HG03159 (cell line): Measurements from ENCODE around the gene IL18.
"Not testable (repeated sequence)": the region's sequence is repeated elsewhere in the genome, so short reads cannot be mapped to it uniquely, and the experiment has no call there.

ENCODE experiments used
- ATAC-seq: cut with Tn5 transposase; IDR thresholded peaks from one replicate; pipeline ENCODE4 v1.9.1; 2021; ENCODE audit warnings: mild to moderate bottlenecking, moderate library complexity; ENCODE audit not compliant: unreplicated experiment

The IL18 gene

DNA sequence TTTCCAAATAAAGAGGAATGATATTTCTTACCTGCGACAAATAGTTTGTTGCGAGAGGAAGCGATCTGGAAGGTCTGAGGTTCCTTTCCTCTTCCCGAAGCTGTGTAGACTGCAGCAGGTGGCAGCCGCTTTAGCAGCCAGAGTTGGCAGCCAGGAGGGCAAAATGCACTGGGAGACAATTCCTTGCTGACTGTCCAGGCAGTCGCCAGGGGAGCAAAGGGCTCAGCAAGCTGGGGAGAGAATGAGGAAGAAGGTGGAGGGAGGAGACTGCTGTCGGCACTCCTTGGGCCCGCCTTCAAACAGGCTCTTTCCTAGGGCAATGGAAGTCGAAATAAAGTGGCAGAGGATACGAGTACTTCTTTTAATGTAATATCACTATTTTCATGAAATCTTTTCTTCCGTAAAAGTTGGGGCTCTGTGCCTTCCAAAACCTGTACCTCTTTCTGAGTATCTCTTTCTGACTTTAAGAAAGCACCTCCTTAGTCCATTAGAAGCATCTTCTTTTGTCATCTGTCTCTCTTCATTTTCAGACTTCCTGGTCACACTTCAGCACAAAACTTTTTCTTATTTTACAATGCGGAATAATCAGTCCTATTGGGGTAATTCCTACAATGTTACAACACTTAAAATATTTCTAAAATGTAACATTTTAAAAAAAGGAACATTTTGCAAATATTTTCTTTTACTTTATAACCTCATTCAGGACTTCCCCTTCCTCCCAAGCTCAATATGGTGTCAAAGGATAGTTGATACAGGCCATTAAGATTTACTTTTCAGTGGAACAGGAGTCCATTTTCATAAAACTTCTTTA is at the start of gene IL18:
TSS of gene IL18 (minus strand) at position 220 of the 811 bp plus-strand sequence. CDS start 9,041 bp downstream, outside the sequence.
- ATAC-seq, result no peak

DNA sequence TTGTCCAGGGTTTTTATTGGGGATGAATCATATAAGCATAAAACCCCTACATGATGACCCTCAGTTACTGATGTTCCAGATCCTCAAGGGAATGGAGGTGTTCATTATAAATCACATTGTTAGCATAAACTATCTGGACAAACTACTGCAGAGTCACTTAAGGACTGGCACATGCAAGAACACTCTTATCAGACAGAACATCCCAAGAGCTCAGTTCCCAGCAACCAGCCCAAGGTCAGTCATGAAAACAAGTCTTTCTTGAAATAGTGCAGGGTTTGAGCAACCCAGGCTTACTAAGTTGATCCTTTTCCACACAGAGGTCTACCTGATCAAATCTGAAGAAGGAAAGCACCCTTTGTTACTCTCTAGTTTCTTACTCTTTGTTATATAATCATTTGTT is 48.8 kb upstream of the IL18 start:
- no peak for ATAC-seq

DNA sequence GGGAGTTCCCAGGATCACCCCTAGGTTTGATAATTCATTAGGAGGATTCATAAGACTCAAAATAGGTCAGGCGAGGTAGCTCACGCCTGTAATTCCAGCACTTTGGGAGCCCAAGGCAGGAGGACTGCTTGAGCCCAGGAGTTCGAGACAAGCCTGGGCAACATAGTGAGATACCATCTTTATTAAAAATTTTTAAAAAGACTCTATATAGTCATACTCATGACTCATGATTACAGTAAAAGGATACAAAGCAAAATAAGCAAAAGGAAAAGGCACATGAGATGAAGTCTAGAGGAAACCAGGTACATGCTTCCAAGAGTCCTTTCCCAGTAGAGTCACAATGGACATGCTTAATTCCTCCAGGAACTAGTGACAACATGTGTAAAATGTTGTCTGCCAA is 48.4 kb upstream of the IL18 start:
- no peak for ATAC-seq

DNA sequence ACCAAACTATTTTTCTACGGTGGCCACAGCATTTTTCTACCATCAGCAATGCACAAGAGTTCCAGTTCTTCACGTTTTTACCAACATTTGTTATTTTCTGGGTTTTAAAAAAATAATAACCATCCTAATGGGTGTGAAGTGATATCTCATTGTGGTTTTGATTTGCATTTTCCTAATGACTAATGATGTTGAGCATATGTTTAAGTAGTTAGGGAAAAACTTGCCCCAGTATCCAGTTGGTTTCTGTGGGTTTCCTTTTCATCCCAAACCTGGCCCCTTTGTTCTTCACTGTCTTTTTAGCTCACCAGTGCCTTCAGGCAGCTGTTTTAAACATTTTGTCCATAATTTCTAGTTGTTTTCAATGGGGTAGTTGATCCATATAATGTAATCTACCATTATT is 47.6 kb upstream of the IL18 start:
- no peak for ATAC-seq

GRCh38 chr11:112210890-112211289 is 47.0 kb upstream of the IL18 start:
- ATAC-seq, result no peak

- ATAC-seq, result no peak
Measured at GRCh38 chr11:112206071-112206470, 42.2 kb upstream of the IL18 start.

GRCh38 chr11:112200252-112200651 is 36.4 kb upstream of the IL18 start:
- ATAC-seq, result no peak

- not testable (repeated sequence) for ATAC-seq
Measured at GRCh38 chr11:112199101-112199500, 35.2 kb upstream of the IL18 start.

- no peak for ATAC-seq
Measured at GRCh38 chr11:112196519-112197087, 32.7 kb upstream of the IL18 start.

DNA sequence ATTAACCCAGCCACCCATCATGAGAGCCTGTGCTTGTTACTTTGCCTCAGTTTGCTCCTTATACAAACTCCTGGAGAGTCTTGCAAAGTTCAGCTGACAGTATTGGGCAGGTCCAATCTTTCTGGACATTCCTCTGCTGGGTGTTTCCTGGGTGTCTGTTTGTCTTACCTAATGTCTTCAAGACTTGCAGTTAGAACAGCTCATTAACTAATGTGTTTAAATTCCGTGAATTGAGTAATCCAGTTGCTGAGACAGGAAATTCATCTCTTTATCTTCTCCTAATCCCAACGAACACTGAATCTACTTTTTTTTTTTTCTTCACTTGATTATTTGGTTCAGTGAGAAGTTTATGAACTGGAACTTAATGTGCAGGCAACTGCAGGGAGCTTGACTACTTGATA is 32.1 kb upstream of the IL18 start:
- no peak for ATAC-seq

DNA sequence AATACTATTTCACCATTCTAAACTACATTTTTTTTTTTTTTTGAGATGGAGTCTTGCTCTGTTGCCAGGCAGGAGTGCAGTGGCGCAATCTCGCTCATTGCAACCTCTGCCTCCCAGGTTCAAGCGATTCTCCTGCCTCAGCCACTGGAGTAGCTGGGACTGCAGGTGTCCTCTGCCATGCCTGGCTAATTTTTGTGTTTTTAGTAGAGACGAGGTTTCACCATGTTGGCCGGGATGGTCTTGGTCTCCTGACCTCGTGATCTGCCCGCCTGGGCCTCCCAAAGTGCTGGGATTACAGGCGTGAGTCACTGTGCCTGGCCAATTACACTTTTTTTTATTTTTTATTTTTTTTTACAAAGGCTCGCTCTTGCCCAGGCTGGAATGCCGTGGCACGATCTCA is 31.2 kb upstream of the IL18 start:
- not testable (repeated sequence) for ATAC-seq

- ATAC-seq, result no peak
Measured at GRCh38 chr11:112186304-112186703, 22.4 kb upstream of the IL18 start.

- no peak for ATAC-seq
Measured at GRCh38 chr11:112185883-112186282, 22.0 kb upstream of the IL18 start.

- no peak for ATAC-seq
Measured at GRCh38 chr11:112182867-112183266, 19.0 kb upstream of the IL18 start.

- ATAC-seq, result no peak
Measured at GRCh38 chr11:112179601-112180000, 15.7 kb upstream of the IL18 start.

DNA sequence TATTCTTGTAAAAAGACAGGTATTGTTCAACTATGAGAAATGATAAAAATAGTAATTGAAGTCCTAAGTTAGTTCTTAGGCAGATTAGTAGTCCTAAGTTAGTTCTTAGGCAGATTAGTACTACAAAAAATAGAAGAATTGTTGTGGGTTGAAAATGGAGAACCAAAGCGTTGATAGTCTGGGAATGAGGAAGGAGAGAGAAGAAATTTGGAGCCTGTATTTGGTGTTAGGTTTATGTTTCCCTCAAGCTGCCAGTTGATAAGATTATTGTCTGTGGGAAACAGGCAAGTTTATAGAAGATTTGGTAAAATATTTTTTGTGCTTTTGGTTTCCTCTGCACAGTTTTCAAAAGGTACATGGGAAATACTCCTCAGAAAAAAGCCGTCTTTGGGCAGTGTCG is 15.0 kb upstream of the IL18 start:
- ATAC-seq, result no peak

DNA sequence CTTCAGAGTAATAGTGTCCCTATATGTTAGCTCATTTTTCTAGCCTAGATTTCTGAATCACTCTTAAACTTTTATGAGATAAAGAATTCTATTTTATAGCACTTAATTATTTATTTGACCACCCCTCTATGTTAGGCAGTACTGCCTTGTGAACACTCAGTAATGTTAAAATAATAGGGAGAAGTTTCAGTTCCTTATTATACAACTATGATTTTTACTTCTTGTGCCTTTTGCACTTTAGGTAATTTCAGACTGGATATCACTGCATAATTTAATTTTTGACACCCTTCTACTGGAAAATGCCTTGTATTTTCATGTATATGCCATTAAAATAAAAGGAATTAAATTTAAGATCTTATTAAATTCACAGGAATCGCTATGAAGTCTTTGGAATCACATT is 14.5 kb upstream of the IL18 start:
- no peak for ATAC-seq

GRCh38 chr11:112177589-112177988 is 13.7 kb upstream of the IL18 start:
- no peak for ATAC-seq

DNA sequence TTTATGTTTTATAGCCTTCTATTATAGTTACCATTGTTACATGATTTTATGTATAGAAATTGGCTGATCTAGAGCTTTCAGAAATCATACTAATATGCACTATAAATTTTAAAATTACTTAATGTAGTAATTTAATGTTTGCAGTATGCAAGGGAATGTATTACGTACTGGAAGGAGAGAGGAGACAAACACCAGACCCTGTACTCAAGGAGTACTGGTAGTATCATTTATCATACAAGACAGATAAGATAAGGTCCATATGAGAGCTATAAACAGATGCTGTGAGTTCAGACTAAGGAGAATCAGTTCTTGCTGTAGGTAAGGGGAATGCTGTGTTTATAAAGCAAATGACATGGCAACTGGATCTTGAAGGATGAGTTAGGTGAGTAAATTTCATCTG is 12.2 kb upstream of the IL18 start:
- no peak for ATAC-seq

DNA sequence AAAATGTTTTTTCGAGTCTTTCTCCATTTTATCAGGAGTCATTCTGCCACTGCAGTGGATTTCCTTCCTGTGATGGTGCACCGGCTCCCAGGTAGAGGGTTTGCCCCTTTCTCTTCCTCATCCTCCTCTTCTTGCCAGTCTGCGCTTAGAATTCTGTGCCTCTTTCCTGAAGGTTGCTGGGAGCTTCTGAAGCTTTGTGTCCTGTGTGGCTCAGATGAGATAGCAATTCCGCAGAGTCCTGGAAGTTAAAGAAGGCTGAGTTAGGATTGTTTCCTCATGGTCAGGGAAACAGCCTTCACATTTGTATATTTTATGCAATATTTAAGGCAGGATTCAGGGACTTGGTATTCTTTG is 11.7 kb upstream of the IL18 start:
- no peak for ATAC-seq

DNA sequence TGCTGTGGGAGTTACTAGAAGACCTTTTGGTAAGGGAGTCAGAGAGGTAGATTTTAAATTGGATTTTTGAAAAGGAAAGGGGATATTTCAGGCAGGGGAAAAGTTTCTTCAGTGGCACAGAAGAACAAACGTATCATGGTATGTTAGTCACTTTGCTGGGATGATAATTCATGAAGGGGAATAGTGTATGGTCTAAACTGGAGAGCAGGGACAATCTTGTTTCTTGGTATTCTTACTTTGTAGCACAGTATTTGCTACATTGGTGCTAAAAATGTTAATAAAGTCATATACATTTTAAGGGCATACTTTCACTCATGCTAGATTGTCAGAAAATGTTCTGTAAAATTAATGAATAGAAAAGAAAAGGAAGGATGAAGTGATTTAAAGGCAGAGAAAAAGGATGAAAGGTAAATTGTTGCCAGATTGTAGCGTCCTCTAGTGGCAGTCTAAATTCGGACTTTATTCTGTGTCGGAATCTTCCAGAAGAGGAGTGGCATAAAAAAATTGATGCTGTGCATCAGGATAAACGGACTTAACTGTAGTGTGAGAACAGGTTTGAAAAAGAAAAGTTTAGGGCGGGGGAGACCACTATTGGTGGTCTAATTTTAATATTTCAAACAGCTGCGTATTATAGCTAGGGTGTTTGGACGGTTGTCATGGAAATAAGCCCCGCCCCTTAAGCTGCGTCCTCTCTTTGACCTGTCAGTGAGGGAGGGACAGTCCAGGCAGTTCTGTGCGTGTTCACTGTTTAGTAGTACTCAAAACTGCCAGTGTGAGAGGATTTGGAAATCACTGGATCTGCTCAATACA is 11.1 kb upstream of the IL18 start, which contains the start of gene BCO2:
TSS of gene BCO2 (plus strand) at position 724 of the 810 bp plus-strand sequence. CDS start 90 bp downstream, outside the sequence.
- peak; percentile 62 for ATAC-seq

GRCh38 chr11:112173152-112173551 is 9.3 kb upstream of the IL18 start:
- ATAC-seq, result no peak
